ENCODE results near the gene HELZ. TPM values are rescaled to one million over a fixed set of nuclear protein-coding genes. Genes with fewer than 3 reads are reported as not detected.

Gene HELZ
- total RNA-seq, 1 donor from 2014 or later, result 86.6 TPM

GRCh38 chr17:67040652-67041051 is 204.3 kb downstream of the HELZ start:
- Mint-ChIP-seq H3K36me3 (no peaks in the 10 kb centered on the region), H3K27me3 (ENCODE audit: low read depth) (peaks cover 3% of the 10 kb centered on the region), H3K27ac (no peak overlapping the region), H3K9me3 (no peaks in the 10 kb centered on the region), H3K4me1 (no peaks in the 10 kb centered on the region), H3K4me3 (no peak overlapping the region)
- no peak for DNase-seq (ENCODE audit: low spot score in 2 of 2, unreplicated experiment in 2 of 2)
- TF ChIP-seq CTCF (IDR thresholded peaks at IDR 0.05; ENCODE audit: unreplicated experiment), result no peak

GRCh38 chr17:67038861-67039365 is 206.1 kb downstream of the HELZ start:
- Mint-ChIP-seq H3K36me3 (no peaks in the 10 kb centered on the region), H3K9me3 (peaks cover 4% of the 10 kb centered on the region), H3K27ac (no peak overlapping the region), H3K4me3 (no peak overlapping the region), H3K4me1 (no peaks in the 10 kb centered on the region), H3K27me3 (ENCODE audit: low read depth) (peaks cover 3% of the 10 kb centered on the region)
- DNase-seq (ENCODE audit: low spot score in 2 of 2, unreplicated experiment in 2 of 2), result no peak
- TF ChIP-seq CTCF (IDR thresholded peaks at IDR 0.05; ENCODE audit: unreplicated experiment), result no peak

- TF ChIP-seq CTCF (IDR thresholded peaks at IDR 0.05; ENCODE audit: unreplicated experiment), result no peak
- no peak overlapping the region for H3K27ac Mint-ChIP-seq
- DNase-seq (ENCODE audit: low spot score in 2 of 2, unreplicated experiment in 2 of 2), result no peak
- H3K36me3 Mint-ChIP-seq, result no peaks in the 10 kb centered on the region
- no peak overlapping the region for H3K4me3 Mint-ChIP-seq
- H3K9me3 Mint-ChIP-seq, result peaks cover 4% of the 10 kb centered on the region
- peaks cover 2% of the 10 kb centered on the region for H3K4me1 Mint-ChIP-seq
- peaks cover 3% of the 10 kb centered on the region for H3K27me3 Mint-ChIP-seq (ENCODE audit: low read depth)
Observed at GRCh38 chr17:67035131-67036083, 209.6 kb downstream of the HELZ start.

GRCh38 chr17:67033613-67034012 is 211.4 kb downstream of the HELZ start:
- Mint-ChIP-seq H3K27ac (no peak overlapping the region), H3K9me3 (peaks cover 4% of the 10 kb centered on the region), H3K4me1 (peaks cover 2% of the 10 kb centered on the region), H3K36me3 (no peaks in the 10 kb centered on the region), H3K4me3 (no peak overlapping the region), H3K27me3 (ENCODE audit: low read depth) (peaks cover 2% of the 10 kb centered on the region)
- no peak for DNase-seq (ENCODE audit: low spot score in 2 of 2, unreplicated experiment in 2 of 2)
- no peak for TF ChIP-seq CTCF (IDR thresholded peaks at IDR 0.05; ENCODE audit: unreplicated experiment)

DNA sequence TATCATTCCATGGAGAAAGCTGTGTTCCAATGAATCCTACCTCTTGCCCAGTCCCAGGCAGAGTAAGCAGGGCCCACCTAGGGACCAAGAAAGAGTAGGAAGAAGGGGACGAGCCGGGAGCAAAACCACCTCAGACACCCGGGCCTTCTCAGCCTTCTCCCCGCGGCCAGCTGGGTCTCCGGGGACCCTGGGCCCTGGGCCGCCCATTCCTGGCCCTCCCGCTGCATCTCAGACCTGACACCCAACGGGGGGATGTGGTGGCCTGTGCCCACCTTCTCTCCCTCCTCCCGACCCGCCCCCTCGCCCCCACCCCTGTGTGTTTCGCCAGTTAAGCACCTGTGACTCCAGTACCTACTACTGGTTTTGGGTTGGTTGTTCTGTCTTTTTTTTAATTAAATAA is 212.0 kb downstream of the HELZ start:
- TF ChIP-seq CTCF (IDR thresholded peaks at IDR 0.05; ENCODE audit: unreplicated experiment), result no peak
- Mint-ChIP-seq H3K27me3 (ENCODE audit: low read depth) (no peaks in the 10 kb centered on the region), H3K4me1 (peaks cover 2% of the 10 kb centered on the region), H3K36me3 (no peaks in the 10 kb centered on the region), H3K4me3 (no peak overlapping the region), H3K9me3 (peaks cover 4% of the 10 kb centered on the region), H3K27ac (no peak overlapping the region)
- no peak for DNase-seq (ENCODE audit: low spot score in 2 of 2, unreplicated experiment in 2 of 2)
